IMR-90 (cell line): ENCODE measurements around the gene RNF215. TPM values are rescaled to one million over a fixed set of nuclear protein-coding genes. Genes with fewer than 3 reads are reported as not detected.

Experiments
- ATAC-seq: fragments of 200-7000 bp; cut with Tn5 transposase; 2 replicates; pipeline ENCODE4 v1.9.1; 2020; ENCODE audit warnings: low read depth, mild to moderate bottlenecking, moderate library complexity
- BruUV-seq: library from RNA; stranded (reverse); fragments of 400-500 nt; replicated peaks from 2 replicates; lab custom pipeline; 2021; lab: Mats Ljungman, UMichigan
- CTCF ChIA-PET: fragments of 300-600 bp; formaldehyde crosslinking; extraction: SDS; loops from one replicate; lab custom pipeline; 2021; ENCODE audit warnings: antibody characterized with exemption; lab: Yijun Ruan, JAX
- POLR2A ChIA-PET: fragments of 300-600 bp; sonication (Branson Sonifier 250); formaldehyde crosslinking; loops from one replicate; lab custom pipeline; 2022; ENCODE audit warnings: antibody characterized with exemption; ENCODE audit not compliant: unreplicated experiment; lab: Charles Lee
- DNase-seq: peaks from one replicate; pipeline ENCODE4 v3.0.0; 2013
- H2AFZ ChIP-seq: replicated peaks from 2 replicates; pipeline ENCODE3; 2013; ENCODE audit warnings: low read length, mild to moderate bottlenecking; ENCODE audit not compliant: poor library complexity
- H2AK5ac ChIP-seq: 2 replicates; pipeline ENCODE4 v1.6.1; 2013; ENCODE audit warnings: low read depth, low read length, inconsistent platforms
- H2AK9ac ChIP-seq: replicated peaks from 2 replicates; pipeline ENCODE3; 2013; ENCODE audit warnings: mild to moderate bottlenecking, low read depth, low read length, moderate library complexity; ENCODE audit not compliant: poor library complexity
- H2BK120ac ChIP-seq: 2 replicates; pipeline ENCODE4 v1.6.1; 2013; ENCODE audit warnings: low read depth, low read length, inconsistent platforms
- H2BK15ac ChIP-seq: 3 replicates; pipeline ENCODE4 v1.6.1; 2013; ENCODE audit warnings: low read depth, low read length, inconsistent platforms
- H2BK20ac ChIP-seq: 2 replicates; pipeline ENCODE4 v1.6.1; 2013; ENCODE audit warnings: low read depth, mild to moderate bottlenecking, inconsistent platforms, low read length, moderate library complexity
- H2BK5ac ChIP-seq: 2 replicates; pipeline ENCODE4 v1.6.1; 2013; ENCODE audit warnings: mild to moderate bottlenecking, low read depth, low read length, inconsistent platforms; ENCODE audit not compliant: poor library complexity, severe bottlenecking
- H3K14ac ChIP-seq: replicated peaks from 2 replicates; pipeline ENCODE4 v1.6.1; 2013; ENCODE audit warnings: low read depth, low read length, inconsistent platforms
- H3K18ac ChIP-seq: 2 replicates; pipeline ENCODE4 v1.6.1; 2013; ENCODE audit warnings: low read depth, low read length, control low read depth
- H3K23ac ChIP-seq: 2 replicates; pipeline ENCODE4 v1.6.1; 2013; ENCODE audit warnings: low read depth, low read length, inconsistent platforms
- H3K27ac ChIP-seq: 2 replicates; pipeline ENCODE4 v1.5.1; 2013; ENCODE audit warnings: mild to moderate bottlenecking, control low read depth, low read length; ENCODE audit not compliant: insufficient read depth
- H3K27me3 ChIP-seq: 2 replicates; pipeline ENCODE4 v1.6.1; 2013; ENCODE audit warnings: low read length; ENCODE audit not compliant: control insufficient read depth, insufficient read depth
- H3K36me3 ChIP-seq: 2 replicates; pipeline ENCODE4 v1.6.1; 2013; ENCODE audit warnings: low read length, mixed read lengths; ENCODE audit not compliant: control insufficient read depth, insufficient read depth
- H3K4ac ChIP-seq: 2 replicates; pipeline ENCODE4 v1.6.1; 2013; ENCODE audit warnings: low read depth, low read length, inconsistent platforms
- H3K4me1 ChIP-seq: 2 replicates; pipeline ENCODE4 v1.6.1; 2013; ENCODE audit warnings: low read length, mixed read lengths; ENCODE audit not compliant: control insufficient read depth, insufficient read depth
- H3K4me2 ChIP-seq: 2 replicates; pipeline ENCODE4 v1.6.1; 2013; ENCODE audit warnings: low read depth, mild to moderate bottlenecking, control low read depth, low read length, moderate library complexity
- H3K4me3 ChIP-seq: 2 replicates; pipeline ENCODE4 v1.5.1; 2013; ENCODE audit warnings: low read depth, mild to moderate bottlenecking, control low read depth, low read length, moderate library complexity; ENCODE audit not compliant: insufficient read depth
- H3K56ac ChIP-seq: 2 replicates; pipeline ENCODE4 v1.6.1; 2013; ENCODE audit warnings: low read length, inconsistent platforms; ENCODE audit not compliant: insufficient read depth; ENCODE audit errors: extremely low read depth
- H3K79me1 ChIP-seq, 2 experiments: 2 replicates each; pipeline ENCODE4 v1.6.1; 2013; ENCODE audit warnings: low read length in 2 of 2, inconsistent platforms in 1 of 2, low read depth in 1 of 2
- H3K9ac ChIP-seq: 2 replicates; pipeline ENCODE4 v1.6.1; 2013; ENCODE audit warnings: low read depth, low read length, control low read depth
- H3K9me1 ChIP-seq: 2 replicates; pipeline ENCODE4 v1.6.1; 2013; ENCODE audit warnings: low read length, inconsistent platforms; ENCODE audit not compliant: insufficient read depth
- H3K9me3 ChIP-seq: 2 replicates; pipeline ENCODE4 v1.6.1; 2013; ENCODE audit warnings: low read length; ENCODE audit not compliant: control insufficient read depth, insufficient read depth
- H4K20me1 ChIP-seq: 2 replicates; pipeline ENCODE4 v1.6.1; 2013; ENCODE audit warnings: low read length, inconsistent platforms; ENCODE audit not compliant: insufficient read depth
- H4K5ac ChIP-seq: 2 replicates; pipeline ENCODE4 v1.6.1; 2013; ENCODE audit warnings: mild to moderate bottlenecking, low read depth, low read length, control low read depth
- H4K8ac ChIP-seq, 2 experiments: 2 replicates each; pipeline ENCODE4 v1.6.1; 2013; ENCODE audit warnings: low read depth in 2 of 2, low read length in 2 of 2, control low read depth in 1 of 2, inconsistent platforms in 1 of 2
- H4K91ac ChIP-seq: 2 replicates; pipeline ENCODE4 v1.6.1; 2013; ENCODE audit warnings: low read depth, low read length, inconsistent platforms; ENCODE audit not compliant: insufficient read depth
- RAD21 ChIP-seq: IDR thresholded peaks from 2 replicates; pipeline ENCODE4 v1.6.1; 2012; ENCODE audit warnings: low read length, improper control_type of control experiment
- WGBS, 2 experiments: methylation state at CpG; one replicate each; pipeline versions ENCODE4 v1.1.5 to v1.1.7; 2013; ENCODE audit warnings: missing lambda C conversion rate in 2 of 2; ENCODE audit not compliant: insufficient read length in 1 of 2; ENCODE audit errors: extremely low coverage in 2 of 2; 5-methylcytosine and 5-hydroxymethylcytosine counted together
- dilution Hi-C: fragments of 300-500 bp; cut with HindIII; formaldehyde crosslinking; loops from one replicate; pipeline ENCODE4 v1.14.3; 2018; ENCODE audit warnings: low sequenced_read_pairs; ENCODE audit not compliant: unreplicated experiment
- in situ Hi-C: fragments of 300-500 bp; cut with MboI; formaldehyde crosslinking; loops from 3 replicates; pipeline ENCODE4 v1.14.3; 2019; ENCODE audit warnings: low sequenced_read_pairs, inconsistent platforms, mixed read lengths
- intact Hi-C: fragments of 100-400 bp; cut with micrococcal nuclease; formaldehyde crosslinking; loops from 2 replicates; pipeline ENCODE4 v1.10.0; 2022
- polyA plus RNA-seq, 3 experiments: library from polyadenylated mRNA; depleted of rRNA; stranded (reverse); fragments of >200 nt; gene quantifications; 2 replicates each; pipeline ENCODE4 v1.2.3, GENCODE V29; 2012; ENCODE audit warnings: low replicate concordance in 1 of 3
- total RNA-seq: library from RNA; depleted of rRNA; stranded (reverse); fragments of >200 nt; gene quantifications from 2 replicates; pipeline ENCODE4 v1.2.3, GENCODE V29; 2012

The RNF215 gene
- total and polyA plus RNA-seq, 2 of the 4 experiments (the other 2 are of a cell fraction) = 15.8 to 21.9 TPM

- peak overlapping the region; percentile 55 for H3K23ac ChIP-seq
- peaks cover 22% of the 10 kb centered on the region for H3K4me1 ChIP-seq
- peaks cover 9% of the 10 kb centered on the region for H3K36me3 ChIP-seq
- H4K20me1 ChIP-seq = no peaks in the 10 kb centered on the region
- intact Hi-C loops (no loop called here), dilution Hi-C loops (no loop called here), in situ Hi-C loops (no loop called here)
- TF ChIP-seq RAD21 = no peak
- peak overlapping the region; percentile 95 for H2AFZ ChIP-seq
- H3K4me2 ChIP-seq = peak overlapping the region; percentile 93
- WGBS, 2 experiments = no CpG with 5 or more reads among the region's 9 CpGs
- H3K9me3 ChIP-seq = no peaks in the 10 kb centered on the region
- BruUV-seq = no TSS peak
- peak overlapping the region; percentile 67; the same call in 1 of the 2 replicates for H4K91ac ChIP-seq
- peak overlapping the region; percentile 63 for H2BK5ac ChIP-seq
- peak overlapping the region; percentile 41 to 90 for H4K8ac ChIP-seq
- peak overlapping the region; percentile 89 for H3K4ac ChIP-seq
- peak overlapping the region; percentile 88 for H3K14ac ChIP-seq
- peak overlapping the region; percentile 35; the same call in 1 of the 2 replicates for H2BK20ac ChIP-seq
- peak overlapping the region; percentile 62; the same call in 1 of the 2 replicates for H3K18ac ChIP-seq
- CTCF ChIA-PET = interaction anchor here (0.7 kb wide), 1 partner anchor 22 kb away, joined by 4 read pairs; no protein-coding TSS in a partner anchor
- ATAC-seq (no peak), DNase-seq (no peak)
- peak overlapping the region; percentile 68 for H2AK9ac ChIP-seq
- H3K4me3 ChIP-seq = peak overlapping the region; percentile 73
- peak overlapping the region; percentile 94 for H3K9ac ChIP-seq
- H3K27ac ChIP-seq = peak overlapping the region; percentile 87
- peak overlapping the region; percentile 64; the same call in 1 of the 2 replicates for H2BK120ac ChIP-seq
- peaks cover 14% of the 10 kb centered on the region for H3K9me1 ChIP-seq
- H2AK5ac ChIP-seq = peak overlapping the region; percentile 35; the same call in 1 of the 2 replicates
- peak overlapping the region; percentile 86 for H3K56ac ChIP-seq
- H3K27me3 ChIP-seq = no peaks in the 10 kb centered on the region
- POLR2A ChIA-PET = interaction anchor here (0.6 kb wide), 1 partner anchor 51 kb away, joined by 7 read pairs; no protein-coding TSS in a partner anchor
- peak overlapping the region; percentile 87 for H4K5ac ChIP-seq
- H2BK15ac ChIP-seq = 0 out of 3 replicates have a peak overlapping the region, but pooled peaks have one; percentile 29
- H3K79me1 ChIP-seq = peaks cover 17 to 41% of the 10 kb centered on the region in 2 experiments; a peak in 3 of 4 replicates
Measured at GRCh38 chr22:30425327-30425615, 38.1 kb upstream of the RNF215 start.
